HCT116 (cell line): ENCODE measurements around the gene CDH5. TPM values are rescaled to one million over a fixed set of nuclear protein-coding genes. Genes with fewer than 3 reads are reported as not detected.

Experiments
- ATAC-seq: fragments of 200-7000 bp; cut with Tn5 transposase; 2 replicates; pipeline ENCODE4 v1.9.1; 2020; ENCODE audit warnings: mild to moderate bottlenecking, moderate library complexity
- BruUV-seq: library from RNA; stranded (reverse); fragments of 400-500 nt; replicated peaks from 2 replicates; lab custom pipeline; 2021; lab: Mats Ljungman, UMichigan
- CTCF ChIA-PET: fragments of 300-600 bp; sonication (Branson Sonifier 250); formaldehyde crosslinking; loops from one replicate; lab custom pipeline; 2021; ENCODE audit warnings: antibody characterized with exemption; lab: Charles Lee
- POLR2A ChIA-PET: fragments of 300-600, 350-600 bp; sonication (Branson Sonifier 250); formaldehyde crosslinking; loops from one replicate; lab custom pipeline; 2021; ENCODE audit warnings: antibody characterized with exemption; lab: Charles Lee
- RAD21 ChIA-PET, 2 experiments: fragments of 300-600 bp; sonication (Branson Sonifier 250); formaldehyde crosslinking; loops; one replicate each; lab custom pipeline; 2023; ENCODE audit warnings: low total read pairs in 2 of 2; ENCODE audit not compliant: uncharacterized antibody in 2 of 2, unreplicated experiment in 2 of 2, low non-redundant PET in 1 of 2; lab: Charles Lee
- DNase-seq: peaks from one replicate; pipeline ENCODE4 v3.0.0-alpha.2; 2010; ENCODE audit warnings: low read depth, low spot score
- H2AFZ ChIP-seq: fragments of 200-600 bp; shearing (Covaris generic), sonication (generic); 2 replicates; pipeline ENCODE4 v1.6.1; 2017; ENCODE audit warnings: low read depth, mixed run types, mixed read lengths, antibody characterized with exemption, low read length; ENCODE audit not compliant: poor library complexity, severe bottlenecking
- H3K27ac ChIP-seq: 2 replicates; pipeline ENCODE4 v1.5.1; 2012; ENCODE audit warnings: low read depth, low read length
- H3K27me3 ChIP-seq: fragments of 200-600 bp; sonication (generic); 2 replicates; pipeline ENCODE4 v1.6.1; 2016; ENCODE audit warnings: mixed run types, low read length, mixed read lengths; ENCODE audit not compliant: insufficient read depth
- H3K36me3 ChIP-seq, 2 experiments: fragments of 200-500 bp in 1 of 2; fragments of 200-600 bp in 1 of 2; sonication (Bioruptor generic) in 1 of 2; sonication (generic) in 1 of 2; 2 replicates each; pipeline versions ENCODE4 v1.5.1 to v1.6.1; 2014 to 2016; ENCODE audit warnings: low read length in 2 of 2, inconsistent platforms in 1 of 2, mixed read lengths in 1 of 2, mixed run types in 1 of 2; ENCODE audit not compliant: insufficient read depth in 2 of 2, control insufficient read depth in 1 of 2
- H3K4me1 ChIP-seq, 2 experiments: fragments of 200-600 bp in 1 of 2; sonication (generic) in 1 of 2; 2 replicates each; pipeline versions ENCODE4 v1.5.1 to v1.6.1; 2012 to 2017; ENCODE audit warnings: low read length in 2 of 2, inconsistent platforms in 1 of 2, mild to moderate bottlenecking in 1 of 2, mixed read lengths in 1 of 2, mixed run types in 1 of 2, moderate library complexity in 1 of 2; ENCODE audit not compliant: insufficient read depth in 2 of 2, control insufficient read depth in 1 of 2
- H3K4me2 ChIP-seq: fragments of 200-600 bp; sonication (generic); 2 replicates; pipeline ENCODE4 v1.6.1; 2017; ENCODE audit warnings: mixed run types, low read length, mixed read lengths
- H3K4me3 ChIP-seq, 2 experiments: fragments of 200-600 bp in 1 of 2; sonication (generic) in 1 of 2; replicated peaks in 1 of 2; 2 replicates each; pipeline ENCODE4 v1.5.1; 2011 to 2016; ENCODE audit warnings: low read length in 2 of 2, control low read depth in 1 of 2, low read depth in 1 of 2, mild to moderate bottlenecking in 1 of 2, mixed read lengths in 1 of 2, mixed run types in 1 of 2
- H3K79me2 ChIP-seq: fragments of 200-600 bp; sonication (generic); 2 replicates; pipeline ENCODE4 v1.6.1; 2017; ENCODE audit warnings: mild to moderate bottlenecking, mixed run types, low read length, moderate library complexity, mixed read lengths; ENCODE audit not compliant: insufficient read depth
- H3K9ac ChIP-seq: fragments of 200-600 bp; sonication (generic); 2 replicates; pipeline ENCODE4 v1.6.1; 2016; ENCODE audit warnings: low read length, mixed read lengths
- H3K9me2 ChIP-seq: fragments of 200-600 bp; sonication (generic), shearing (Covaris generic); 2 replicates; pipeline ENCODE4 v1.6.1; 2017; ENCODE audit warnings: mixed run types, mild to moderate bottlenecking, moderate library complexity; ENCODE audit not compliant: insufficient read depth
- H3K9me3 ChIP-seq, 2 experiments: fragments of 200-500 bp in 1 of 2; fragments of 200-600 bp in 1 of 2; sonication (Bioruptor generic) in 1 of 2; sonication (generic) in 1 of 2; 2 replicates each; pipeline ENCODE4 v1.6.1; 2014 to 2017; ENCODE audit warnings: low read length in 2 of 2, mixed read lengths in 2 of 2, inconsistent platforms in 1 of 2, low read depth in 1 of 2, mild to moderate bottlenecking in 1 of 2, mixed run types in 1 of 2, moderate library complexity in 1 of 2; ENCODE audit not compliant: control insufficient read depth in 1 of 2, insufficient read depth in 1 of 2
- H4K20me1 ChIP-seq: fragments of 200-600 bp; sonication (generic), shearing (Covaris generic); 2 replicates; pipeline ENCODE4 v1.6.1; 2017; ENCODE audit warnings: mixed run types, mild to moderate bottlenecking, moderate library complexity; ENCODE audit not compliant: insufficient read depth
- ELF1 ChIP-seq: IDR thresholded peaks from 2 replicates; pipeline ENCODE4 v1.6.1; 2012; ENCODE audit warnings: low read depth, borderline replicate concordance
- EZH2phosphoT487 ChIP-seq: fragments of 200-600 bp; IDR thresholded peaks from 2 replicates; pipeline ENCODE4 v1.6.1; 2018; ENCODE audit warnings: antibody characterized with exemption, borderline replicate concordance
- MAX ChIP-seq: IDR thresholded peaks from 2 replicates; pipeline ENCODE4 v1.6.1; 2012
- POLR2AphosphoS5 ChIP-seq: IDR thresholded peaks from 2 replicates; pipeline ENCODE4 v1.6.1; 2011; ENCODE audit warnings: mild to moderate bottlenecking, low read depth, low read length, moderate library complexity
- REST ChIP-seq: IDR thresholded peaks from 2 replicates; pipeline ENCODE4 v1.6.1; 2012; ENCODE audit warnings: low read depth
- SP1 ChIP-seq: IDR thresholded peaks from 2 replicates; pipeline ENCODE4 v1.6.1; 2012; ENCODE audit warnings: low read depth
- YY1 ChIP-seq: IDR thresholded peaks from 2 replicates; pipeline ENCODE4 v1.6.1; 2011; ENCODE audit warnings: low read length, low read depth, moderate library complexity, mild to moderate bottlenecking; ENCODE audit not compliant: insufficient replicate concordance; ENCODE audit errors: extremely low read depth
- ZBTB33 ChIP-seq: IDR thresholded peaks from 2 replicates; pipeline ENCODE4 v1.6.1; 2011; ENCODE audit warnings: mild to moderate bottlenecking, low read length, moderate library complexity; ENCODE audit not compliant: insufficient replicate concordance; ENCODE audit errors: extremely low read depth
- ZFX ChIP-seq: fragments of 450-650 bp; IDR thresholded peaks from 2 replicates; pipeline ENCODE4 v1.6.1; 2017
- intact Hi-C: fragments of 100-400 bp; cut with micrococcal nuclease; formaldehyde crosslinking; loops from 2 replicates; pipeline ENCODE4 v1.10.0; 2022
- total RNA-seq: library from RNA; stranded (reverse); gene quantifications from one replicate; pipeline ENCODE4 v1.2.1, GENCODE V29; 2021; ENCODE audit not compliant: unreplicated experiment

Gene CDH5
- total RNA-seq, 1 experiment from 2014 or later, result 0.15 TPM

GRCh38 chr16:66361604-66362135 lies 4.8 kb upstream of the CDH5 start:
- Histone ChIP-seq H3K4me3 (no peak overlapping the region), H3K27me3 (peaks cover 12% of the 10 kb centered on the region; the same call in 1 of the 2 replicates), H3K27ac (no peak overlapping the region), H3K4me2 (no peak overlapping the region), H2AFZ (no peak overlapping the region), H3K36me3 (no peaks in the 10 kb centered on the region), H3K79me2 (no peaks in the 10 kb centered on the region), H3K9me3 (no peaks in the 10 kb centered on the region), H4K20me1 (no peaks in the 10 kb centered on the region), H3K9ac (no peak overlapping the region), H3K4me1 (peaks cover 10 to 28% of the 10 kb centered on the region in 2 experiments), H3K9me2 (no peaks in the 10 kb centered on the region)
- POLR2A ChIA-PET, result no interaction called here
- CTCF ChIA-PET, result no interaction called here
- no peak for DNase-seq
- intact Hi-C loops, result no loop called here
- TF ChIP-seq ELF1 (no peak), YY1 (no peak), EZH2phosphoT487 (no peak), ZBTB33 (no peak), REST (no peak), POLR2AphosphoS5 (no peak), SP1 (no peak), MAX (no peak), ZFX (no peak)
- no peak for ATAC-seq
- BruUV-seq, result no TSS peak
- RAD21 ChIA-PET, result no interaction called here
